HepG2 (cell line): ENCODE measurements around the gene LINGO1. TPM values are rescaled to one million over a fixed set of nuclear protein-coding genes. Genes with fewer than 3 reads are reported as not detected.

Source experiments
- ATAC-seq: fragments of 200-7000 bp; cut with Tn5 transposase; 3 replicates; pipeline ENCODE4 v1.9.1; 2020; ENCODE audit warnings: mild to moderate bottlenecking, moderate library complexity
- BruUV-seq: library from RNA; stranded (reverse); fragments of 400-500 nt; replicated peaks from 2 replicates; lab custom pipeline; 2021; lab: Mats Ljungman, UMichigan
- CTCF ChIA-PET: fragments of 300-600 bp; formaldehyde crosslinking; extraction: SDS; loops from one replicate; lab custom pipeline; 2021; ENCODE audit warnings: low total read pairs, inconsistent platforms, low intra/inter-chr PET ratio; lab: Yijun Ruan, JAX
- POLR2A ChIA-PET: fragments of 350-600 bp; sonication (Branson Sonifier 250); formaldehyde crosslinking; loops from one replicate; lab custom pipeline; 2020; ENCODE audit warnings: antibody characterized with exemption, inconsistent platforms; lab: Yijun Ruan, JAX
- DNase-seq: peaks from one replicate; pipeline ENCODE4 v3.0.0-alpha.2; 2015; ENCODE audit warnings: low spot score
- FAIRE-seq: peaks from 3 replicates; lab custom pipeline; 2011; peaks lifted over from hg19 to GRCh38; lab: Jason Lieb, UNC
- H2AFZ ChIP-seq: one replicate; pipeline ENCODE4 v1.6.1; 2011; ENCODE audit warnings: low read length, inconsistent platforms
- H3K27ac ChIP-seq: fragments of 300-600 bp; 3 replicates; pipeline ENCODE4 v1.8.0; 2011; ENCODE audit warnings: mixed run types, mild to moderate bottlenecking, mixed read lengths, low read length, inconsistent platforms; ENCODE audit not compliant: insufficient read depth; ENCODE audit errors: extremely low read length
- H3K27me3 ChIP-seq, 2 experiments: fragments of 200-600 bp in 1 of 2; 2 replicates in 1 of 2; 3 replicates in 1 of 2; pipeline versions ENCODE4 v1.6.0 to v1.8.0; 2011; ENCODE audit warnings: low read length in 2 of 2, mild to moderate bottlenecking in 2 of 2, moderate library complexity in 2 of 2, inconsistent platforms in 1 of 2; ENCODE audit not compliant: insufficient read depth in 2 of 2, control insufficient read depth in 1 of 2
- H3K36me3 ChIP-seq, 2 experiments: fragments of 200-600 bp in 1 of 2; replicated peaks in 1 of 2; 2 replicates in 1 of 2; 3 replicates in 1 of 2; pipeline versions ENCODE4 v1.5.1 to v1.8.0; 2011; ENCODE audit warnings: low read length in 2 of 2, inconsistent platforms in 1 of 2; ENCODE audit not compliant: insufficient read depth in 2 of 2, control insufficient read depth in 1 of 2
- H3K4me1 ChIP-seq: 2 replicates; pipeline ENCODE4 v1.5.1; 2012; ENCODE audit warnings: low read length, inconsistent platforms; ENCODE audit not compliant: insufficient read depth
- H3K4me2 ChIP-seq: 2 replicates; pipeline ENCODE4 v1.6.0; 2011; ENCODE audit warnings: low read depth, low read length, inconsistent platforms
- H3K4me3 ChIP-seq, 3 experiments: fragments of 200-600 bp in 1 of 3; sonication (generic), shearing (Covaris generic) in 1 of 3; replicated peaks in 1 of 3; 2 replicates each; pipeline ENCODE4 v1.5.1; 2011 to 2016; ENCODE audit warnings: low read length in 3 of 3, inconsistent platforms in 2 of 3, low read depth in 2 of 3, mild to moderate bottlenecking in 2 of 3, control low read depth in 1 of 3, mixed read lengths in 1 of 3; ENCODE audit not compliant: insufficient read depth in 1 of 3
- H3K79me2 ChIP-seq: one replicate; pipeline ENCODE4 v1.6.1; 2011; ENCODE audit warnings: low read length, inconsistent platforms; ENCODE audit not compliant: insufficient read depth
- H3K9ac ChIP-seq: 2 replicates; pipeline ENCODE4 v1.6.0; 2011; ENCODE audit warnings: mild to moderate bottlenecking, low read depth, low read length, inconsistent platforms; ENCODE audit not compliant: insufficient read depth
- H3K9me3 ChIP-seq: 2 replicates; pipeline ENCODE4 v1.5.1; 2012; ENCODE audit warnings: mild to moderate bottlenecking, low read length
- H4K20me1 ChIP-seq: 2 replicates; pipeline ENCODE4 v1.6.0; 2011; ENCODE audit warnings: inconsistent platforms, mild to moderate bottlenecking, low read length, moderate library complexity; ENCODE audit not compliant: insufficient read depth
- ELF4 ChIP-seq: sonication (generic); formaldehyde crosslinking; IDR thresholded peaks from 2 replicates; pipeline ENCODE4 v1.5.0; 2020; ENCODE audit warnings: missing genetic modification reagents, mild to moderate bottlenecking, moderate library complexity, borderline replicate concordance
- NONO ChIP-seq, 2 experiments: fragments of 450-650 bp in 1 of 2; sonication (generic) in 1 of 2; formaldehyde crosslinking in 1 of 2; IDR thresholded peaks in 1 of 2; conservative IDR thresholded peaks in 1 of 2; 2 replicates each; pipeline versions ENCODE4 v1.6.1 to v1.8.0; 2017 to 2022; ENCODE audit warnings: mild to moderate bottlenecking in 1 of 2, missing genetic modification reagents in 1 of 2, moderate library complexity in 1 of 2
- NRL ChIP-seq: sonication (generic); formaldehyde crosslinking; IDR thresholded peaks from 2 replicates; pipeline ENCODE4 v1.5.0; 2020; ENCODE audit warnings: missing genetic modification reagents, mild to moderate bottlenecking, moderate library complexity, borderline replicate concordance
- ONECUT2 ChIP-seq: sonication (generic); formaldehyde crosslinking; IDR thresholded peaks from 2 replicates; pipeline ENCODE4 v1.4.0; 2020; ENCODE audit warnings: missing genetic modification reagents
- PHF8 ChIP-seq: sonication (generic); formaldehyde crosslinking; IDR thresholded peaks from 2 replicates; pipeline ENCODE4 v1.5.0; 2020; ENCODE audit warnings: missing genetic modification reagents
- SALL1 ChIP-seq: sonication (generic); formaldehyde crosslinking; IDR thresholded peaks from 2 replicates; pipeline ENCODE4 v1.8.0; 2022; ENCODE audit warnings: mild to moderate bottlenecking, missing genetic modification reagents
- SOX6 ChIP-seq, 2 experiments: fragments of 450-650 bp in 1 of 2; sonication (generic) in 1 of 2; formaldehyde crosslinking in 1 of 2; IDR thresholded peaks; 2 replicates each; pipeline versions ENCODE4 v1.4.0 to v1.6.1; 2017 to 2020; ENCODE audit warnings: antibody characterized with exemption in 1 of 2, mild to moderate bottlenecking in 1 of 2, missing genetic modification reagents in 1 of 2
- SP2 ChIP-seq: sonication (generic); formaldehyde crosslinking; IDR thresholded peaks from 2 replicates; pipeline ENCODE4 v1.5.1; 2020; ENCODE audit warnings: mild to moderate bottlenecking, missing genetic modification reagents
- XRCC5 ChIP-seq: fragments of 200-400 bp; formaldehyde crosslinking; optimal IDR thresholded peaks from 2 replicates; pipeline ENCODE3; 2017; ENCODE audit warnings: mild to moderate bottlenecking, low read length
- ZNF3 ChIP-seq: IDR thresholded peaks from 2 replicates; pipeline ENCODE4 v1.7.0; 2017; ENCODE audit warnings: inconsistent platforms
- ZNF460 ChIP-seq: sonication (generic); formaldehyde crosslinking; IDR thresholded peaks from 2 replicates; pipeline ENCODE4 v1.5.1; 2020; ENCODE audit warnings: missing genetic modification reagents, mild to moderate bottlenecking, borderline replicate concordance
- WGBS: methylation state at CpG from one replicate; pipeline ENCODE4 v1.1.6; 2017; ENCODE audit warnings: low lambda C conversion rate; 5-methylcytosine and 5-hydroxymethylcytosine counted together
- in situ Hi-C: cut with HindIII; loops from 2 replicates; pipeline ENCODE4 v1.10.0; 2017; ENCODE audit warnings: low pct_unique_long_range_greater_than_20kb; ENCODE audit not compliant: extremely low pct_ligation_motif_present
- intact Hi-C: fragments of 100-400 bp; cut with micrococcal nuclease; formaldehyde crosslinking; loops from one replicate; pipeline ENCODE4 v1.10.0; 2022; ENCODE audit not compliant: unreplicated experiment
- polyA plus RNA-seq, 8 experiments: library from polyadenylated mRNA; depleted of rRNA in 3 of 8; stranded (reverse) in 7 of 8; unstranded in 1 of 8; fragments of >200 nt; fragmentation: Illumina TruSeq in 4 of 8; extraction: Trizol in 4 of 8; gene quantifications; 2 replicates each; pipeline versions ENCODE4 v1.2.1 to v1.2.3, GENCODE V29; 2011 to 2016; ENCODE audit warnings: low read depth in 4 of 8, missing spikeins in 1 of 8, mixed read lengths in 1 of 8; ENCODE audit not compliant: insufficient read depth in 1 of 8
- total RNA-seq, 5 experiments: library from RNA; depleted of rRNA; stranded (reverse); fragments of >200 nt; fragmentation: Illumina TruSeq; extraction: Trizol; gene quantifications; 2 replicates each; pipeline ENCODE4 v1.2.3, GENCODE V29; 2016; ENCODE audit warnings: low read depth in 1 of 5
- TF ChIP-seq, protein P1 (sequence below): sonication (generic); formaldehyde crosslinking; conservative IDR thresholded peaks from 2 replicates; pipeline ENCODE4 v1.4.0; 2020; ENCODE audit warnings: mild to moderate bottlenecking, missing genetic modification reagents, moderate library complexity
- TF ChIP-seq, protein P2 (sequence below): sonication (generic); formaldehyde crosslinking; IDR thresholded peaks from 2 replicates; pipeline ENCODE4 v1.4.0; 2020; ENCODE audit warnings: missing genetic modification reagents
- TF ChIP-seq, protein P3 (sequence below): sonication (generic); formaldehyde crosslinking; IDR thresholded peaks from 2 replicates; pipeline ENCODE4 v1.4.0; 2020; ENCODE audit warnings: missing genetic modification reagents

The LINGO1 gene
- total and polyA plus RNA-seq, 2 of the 13 experiments (the other 11 are each of a cell fraction or from before 2014, with no cell fraction given), result 0.07 TPM; not detected in 1

DNA sequence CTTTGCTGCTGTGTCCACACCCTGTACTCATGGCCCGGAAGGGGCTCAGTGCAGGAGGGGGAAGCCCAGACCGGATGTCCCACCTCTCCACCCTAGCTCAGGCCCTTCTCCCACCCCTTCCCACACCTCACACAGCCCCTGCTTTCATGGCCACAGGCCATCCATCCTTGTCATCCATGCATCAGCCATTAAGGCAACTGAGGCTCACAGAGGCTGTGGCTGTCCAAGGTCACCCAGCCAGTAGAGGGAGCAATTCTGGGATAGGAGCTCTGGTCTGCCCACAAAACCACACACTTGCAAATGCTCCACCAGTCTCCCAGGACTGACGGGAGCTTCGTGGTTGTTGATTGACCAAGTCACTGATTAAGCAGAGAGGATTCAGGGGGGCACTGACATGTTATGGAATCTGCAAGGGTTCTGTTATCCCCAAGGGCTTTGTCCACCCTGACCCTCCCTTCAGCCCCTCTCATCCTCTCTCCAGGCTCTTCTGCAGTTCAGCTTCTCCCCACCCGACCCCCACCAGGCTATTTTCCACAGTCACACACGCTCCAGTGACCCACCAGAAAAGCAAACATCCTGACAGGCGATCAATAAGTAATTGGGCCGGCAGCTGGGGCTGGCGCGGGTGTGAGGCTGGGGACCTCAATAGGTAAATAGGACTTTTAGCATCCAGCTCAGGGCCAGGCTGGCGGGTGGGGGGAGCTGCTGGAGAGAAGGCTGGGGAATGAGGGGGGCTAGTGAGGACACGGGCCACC is 15.1 kb downstream of the LINGO1 start:
- H2AFZ ChIP-seq, result no peak overlapping the region
- H3K27me3 ChIP-seq, result peaks cover 0 to 5% of the 10 kb centered on the region in 2 experiments; a peak in 3 of 5 replicates
- no peak overlapping the region for H3K27ac ChIP-seq
- ATAC-seq (peak; percentile 75), FAIRE-seq (peak; percentile 64), DNase-seq (peak; percentile 45)
- 13% methylated on average over 11 of the region's 12 CpGs for WGBS
- peaks cover 26% of the 10 kb centered on the region for H3K4me1 ChIP-seq
- no peaks in the 10 kb centered on the region for H3K9me3 ChIP-seq
- POLR2A ChIA-PET, result no interaction called here
- no peak overlapping the region for H3K9ac ChIP-seq
- no peaks in the 10 kb centered on the region for H3K36me3 ChIP-seq
- no peaks in the 10 kb centered on the region for H4K20me1 ChIP-seq
- CTCF ChIA-PET, result interaction anchor here (1.1 kb wide), 1 partner anchor 16 kb away, joined by 3 read pairs; no protein-coding TSS in a partner anchor
- no TSS peak for BruUV-seq
- peak overlapping the region; percentile 36 for H3K4me2 ChIP-seq
- in situ Hi-C loops (no loop called here), intact Hi-C loops (no loop called here)
- H3K79me2 ChIP-seq, result no peaks in the 10 kb centered on the region
- peak overlapping the region in 1 of 3 experiments; percentile 9; a peak in 1 of 6 replicates for H3K4me3 ChIP-seq
- TF ChIP-seq, protein P1, sequence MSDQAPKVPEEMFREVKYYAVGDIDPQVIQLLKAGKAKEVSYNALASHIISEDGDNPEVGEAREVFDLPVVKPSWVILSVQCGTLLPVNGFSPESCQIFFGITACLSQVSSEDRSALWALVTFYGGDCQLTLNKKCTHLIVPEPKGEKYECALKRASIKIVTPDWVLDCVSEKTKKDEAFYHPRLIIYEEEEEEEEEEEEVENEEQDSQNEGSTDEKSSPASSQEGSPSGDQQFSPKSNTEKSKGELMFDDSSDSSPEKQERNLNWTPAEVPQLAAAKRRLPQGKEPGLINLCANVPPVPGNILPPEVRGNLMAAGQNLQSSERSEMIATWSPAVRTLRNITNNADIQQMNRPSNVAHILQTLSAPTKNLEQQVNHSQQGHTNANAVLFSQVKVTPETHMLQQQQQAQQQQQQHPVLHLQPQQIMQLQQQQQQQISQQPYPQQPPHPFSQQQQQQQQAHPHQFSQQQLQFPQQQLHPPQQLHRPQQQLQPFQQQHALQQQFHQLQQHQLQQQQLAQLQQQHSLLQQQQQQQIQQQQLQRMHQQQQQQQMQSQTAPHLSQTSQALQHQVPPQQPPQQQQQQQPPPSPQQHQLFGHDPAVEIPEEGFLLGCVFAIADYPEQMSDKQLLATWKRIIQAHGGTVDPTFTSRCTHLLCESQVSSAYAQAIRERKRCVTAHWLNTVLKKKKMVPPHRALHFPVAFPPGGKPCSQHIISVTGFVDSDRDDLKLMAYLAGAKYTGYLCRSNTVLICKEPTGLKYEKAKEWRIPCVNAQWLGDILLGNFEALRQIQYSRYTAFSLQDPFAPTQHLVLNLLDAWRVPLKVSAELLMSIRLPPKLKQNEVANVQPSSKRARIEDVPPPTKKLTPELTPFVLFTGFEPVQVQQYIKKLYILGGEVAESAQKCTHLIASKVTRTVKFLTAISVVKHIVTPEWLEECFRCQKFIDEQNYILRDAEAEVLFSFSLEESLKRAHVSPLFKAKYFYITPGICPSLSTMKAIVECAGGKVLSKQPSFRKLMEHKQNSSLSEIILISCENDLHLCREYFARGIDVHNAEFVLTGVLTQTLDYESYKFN, result peak; percentile 55; the same call in 1 of the 2 replicates
- peak; percentile 41; the same call in 1 of the 2 replicates for TF ChIP-seq SALL1 (CRISPR knock-in tag)
- TF ChIP-seq, protein P2, sequence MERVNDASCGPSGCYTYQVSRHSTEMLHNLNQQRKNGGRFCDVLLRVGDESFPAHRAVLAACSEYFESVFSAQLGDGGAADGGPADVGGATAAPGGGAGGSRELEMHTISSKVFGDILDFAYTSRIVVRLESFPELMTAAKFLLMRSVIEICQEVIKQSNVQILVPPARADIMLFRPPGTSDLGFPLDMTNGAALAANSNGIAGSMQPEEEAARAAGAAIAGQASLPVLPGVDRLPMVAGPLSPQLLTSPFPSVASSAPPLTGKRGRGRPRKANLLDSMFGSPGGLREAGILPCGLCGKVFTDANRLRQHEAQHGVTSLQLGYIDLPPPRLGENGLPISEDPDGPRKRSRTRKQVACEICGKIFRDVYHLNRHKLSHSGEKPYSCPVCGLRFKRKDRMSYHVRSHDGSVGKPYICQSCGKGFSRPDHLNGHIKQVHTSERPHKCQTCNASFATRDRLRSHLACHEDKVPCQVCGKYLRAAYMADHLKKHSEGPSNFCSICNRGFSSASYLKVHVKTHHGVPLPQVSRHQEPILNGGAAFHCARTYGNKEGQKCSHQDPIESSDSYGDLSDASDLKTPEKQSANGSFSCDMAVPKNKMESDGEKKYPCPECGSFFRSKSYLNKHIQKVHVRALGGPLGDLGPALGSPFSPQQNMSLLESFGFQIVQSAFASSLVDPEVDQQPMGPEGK, result peak; percentile 45; the same call in 1 of the 2 replicates
- no peak for TF ChIP-seq NONO (IDR thresholded peaks at IDR 0.05)
- peak; percentile 56; the same call in 1 of the 2 replicates for TF ChIP-seq NONO (CRISPR knock-in tag; conservative IDR thresholded peaks at IDR 0.05)
- TF ChIP-seq XRCC5, result peak; percentile 23
- TF ChIP-seq NRL (CRISPR knock-in tag), result 0 out of 2 replicates have a peak, but pooled peaks have one; percentile 31
- TF ChIP-seq ELF4 (CRISPR knock-in tag), result no peak
- TF ChIP-seq ONECUT2 (CRISPR knock-in tag), result peak; percentile 80
- TF ChIP-seq ZNF3 (CRISPR knock-in tag), result peak; percentile 94
- no peak for TF ChIP-seq SOX6 (IDR thresholded peaks at IDR 0.05)
- TF ChIP-seq SOX6 (CRISPR knock-in tag; IDR thresholded peaks at IDR 0.05), result 0 out of 2 replicates have a peak, but pooled peaks have one; percentile 20
- 0 out of 2 replicates have a peak, but pooled peaks have one; percentile 32 for TF ChIP-seq PHF8 (CRISPR knock-in tag)
- TF ChIP-seq ZNF460 (CRISPR knock-in tag), result no peak
- no peak for TF ChIP-seq SP2 (CRISPR knock-in tag)
- TF ChIP-seq, protein P3, sequence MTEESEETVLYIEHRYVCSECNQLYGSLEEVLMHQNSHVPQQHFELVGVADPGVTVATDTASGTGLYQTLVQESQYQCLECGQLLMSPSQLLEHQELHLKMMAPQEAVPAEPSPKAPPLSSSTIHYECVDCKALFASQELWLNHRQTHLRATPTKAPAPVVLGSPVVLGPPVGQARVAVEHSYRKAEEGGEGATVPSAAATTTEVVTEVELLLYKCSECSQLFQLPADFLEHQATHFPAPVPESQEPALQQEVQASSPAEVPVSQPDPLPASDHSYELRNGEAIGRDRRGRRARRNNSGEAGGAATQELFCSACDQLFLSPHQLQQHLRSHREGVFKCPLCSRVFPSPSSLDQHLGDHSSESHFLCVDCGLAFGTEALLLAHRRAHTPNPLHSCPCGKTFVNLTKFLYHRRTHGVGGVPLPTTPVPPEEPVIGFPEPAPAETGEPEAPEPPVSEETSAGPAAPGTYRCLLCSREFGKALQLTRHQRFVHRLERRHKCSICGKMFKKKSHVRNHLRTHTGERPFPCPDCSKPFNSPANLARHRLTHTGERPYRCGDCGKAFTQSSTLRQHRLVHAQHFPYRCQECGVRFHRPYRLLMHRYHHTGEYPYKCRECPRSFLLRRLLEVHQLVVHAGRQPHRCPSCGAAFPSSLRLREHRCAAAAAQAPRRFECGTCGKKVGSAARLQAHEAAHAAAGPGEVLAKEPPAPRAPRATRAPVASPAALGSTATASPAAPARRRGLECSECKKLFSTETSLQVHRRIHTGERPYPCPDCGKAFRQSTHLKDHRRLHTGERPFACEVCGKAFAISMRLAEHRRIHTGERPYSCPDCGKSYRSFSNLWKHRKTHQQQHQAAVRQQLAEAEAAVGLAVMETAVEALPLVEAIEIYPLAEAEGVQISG, result peak; percentile 79
